Measurements from ENCODE around the gene ZNF525. TPM values are rescaled to one million over a fixed set of nuclear protein-coding genes. Genes with fewer than 3 reads are reported as not detected.

Gene ZNF525
- total and polyA plus RNA-seq, 9 of the 15 experiments (the other 6 are each of a cell fraction or from before 2014, with no cell fraction given), result 1.5 to 12.0 (median 6.7) TPM

DNA sequence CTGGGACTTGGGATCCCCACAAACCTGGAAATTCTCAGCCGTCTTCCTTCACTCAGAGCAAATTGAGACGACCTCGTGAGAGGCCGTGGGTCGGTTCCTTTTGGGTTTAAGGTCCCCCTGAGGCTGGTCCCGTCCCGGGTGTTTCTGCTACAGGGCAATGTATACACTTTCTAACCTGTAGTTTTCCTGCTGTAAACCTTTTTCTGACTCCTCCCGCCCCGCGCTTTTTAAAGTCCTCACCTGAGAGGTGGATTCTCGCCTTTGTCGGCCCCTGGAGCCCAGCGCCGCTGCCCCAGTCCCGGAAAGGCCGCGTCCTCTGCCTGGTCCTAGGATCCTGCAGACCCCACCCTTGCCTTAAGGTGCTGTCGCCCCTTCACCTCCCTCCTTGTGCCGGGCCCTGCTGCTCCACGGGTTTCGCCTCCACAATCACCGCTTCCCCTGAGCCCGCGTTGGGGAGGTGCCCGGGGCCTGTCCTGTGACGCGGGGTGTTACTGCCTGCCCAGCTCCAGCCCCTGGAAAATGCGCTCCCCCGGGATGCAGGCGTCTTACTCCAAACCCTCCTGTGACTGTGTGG, 66.7 kb downstream of the ZNF525 start:
- Histone ChIP-seq H3K27ac (ENCODE audit: extremely low read depth, low read depth, low read length) (peak overlapping the region; percentile 84), H3K27me3 (ENCODE audit: control insufficient read depth in 2 of 2, insufficient read depth in 2 of 2, low read length in 2 of 2) (no peaks in the 10 kb centered on the region), H3K79me2 (ENCODE audit: control insufficient read depth, insufficient read depth, low read length) (peaks cover 22% of the 10 kb centered on the region), H3K9me1 (ENCODE audit: control insufficient read depth, insufficient read depth, low read length) (no peaks in the 10 kb centered on the region), H3K9ac (ENCODE audit: insufficient read depth in 1 of 2, low read depth in 2 of 2, low read length in 2 of 2) (peak overlapping the region; percentile 97 to 99), H3K4me2 (ENCODE audit: insufficient read depth, low read length) (peak overlapping the region; percentile 89), H3K9me3 (replicated peaks; ENCODE audit: control insufficient read depth, insufficient read depth, low read depth, low read length) (no peaks in the 10 kb centered on the region), H2AFZ (ENCODE audit: low read depth, low read length) (peak overlapping the region; percentile 89), H3K36me3 (ENCODE audit: control insufficient read depth, insufficient read depth, low read length) (peaks cover 38% of the 10 kb centered on the region), H3K4me1 (replicated peaks in 1 of 2; ENCODE audit: control insufficient read depth in 2 of 2, insufficient read depth in 2 of 2, low read length in 2 of 2) (peaks cover 0 to 10% of the 10 kb centered on the region in 2 experiments; a peak in 2 of 5 replicates), H3K4me3 (peak overlapping the region; percentile 93), H4K20me1 (replicated peaks; ENCODE audit: control insufficient read depth, insufficient read depth, low read length) (no peaks in the 10 kb centered on the region)
- ATAC-seq (peak; percentile 68), DNase-seq (ENCODE audit: extremely low read depth in 1 of 4, low spot score in 3 of 4) (peak; percentile 21 to 40 (median 30)), FAIRE-seq (no peak)
- no TSS peak for BruUV-seq (replicated peaks)
- ChIA-PET CTCF (ENCODE audit: low intra/inter-chr PET ratio) (no interaction called here), POLR2A (interaction anchor here (0.7 kb wide), 1 partner anchor 1634 kb away, joined by 4 read pairs; no protein-coding TSS in a partner anchor)
- in situ Hi-C loops (cut with MboI) (no loop called here), intact Hi-C loops (cut with micrococcal nuclease) (no loop called here)
- WGBS (ENCODE audit: insufficient coverage, low coverage, missing lambda C conversion rate), result under 1% methylated on average over 30 of the region's 30 CpGs
- 0 out of 2 replicates have a peak, but pooled peaks have one; percentile 27 for TF ChIP-seq FOXK1 (CRISPR knock-in tag; IDR thresholded peaks at IDR 0.05; ENCODE audit: borderline replicate concordance)
- TF ChIP-seq, protein P1, sequence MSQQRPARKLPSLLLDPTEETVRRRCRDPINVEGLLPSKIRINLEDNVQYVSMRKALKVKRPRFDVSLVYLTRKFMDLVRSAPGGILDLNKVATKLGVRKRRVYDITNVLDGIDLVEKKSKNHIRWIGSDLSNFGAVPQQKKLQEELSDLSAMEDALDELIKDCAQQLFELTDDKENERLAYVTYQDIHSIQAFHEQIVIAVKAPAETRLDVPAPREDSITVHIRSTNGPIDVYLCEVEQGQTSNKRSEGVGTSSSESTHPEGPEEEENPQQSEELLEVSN (IDR thresholded peaks at IDR 0.05; ENCODE audit: borderline replicate concordance in 1 of 2, extremely low read depth in 1 of 2, insufficient read depth in 1 of 2, insufficient read length in 1 of 2, low read depth in 1 of 2, low read length in 1 of 2, poor library complexity in 1 of 2, severe bottlenecking in 1 of 2), result peak in 1 of 2 experiments; percentile 34
- TF ChIP-seq ZNF197 (CRISPR knock-in tag; IDR thresholded peaks at IDR 0.05; ENCODE audit: low read depth), result no peak
- TF ChIP-seq, protein P2, sequence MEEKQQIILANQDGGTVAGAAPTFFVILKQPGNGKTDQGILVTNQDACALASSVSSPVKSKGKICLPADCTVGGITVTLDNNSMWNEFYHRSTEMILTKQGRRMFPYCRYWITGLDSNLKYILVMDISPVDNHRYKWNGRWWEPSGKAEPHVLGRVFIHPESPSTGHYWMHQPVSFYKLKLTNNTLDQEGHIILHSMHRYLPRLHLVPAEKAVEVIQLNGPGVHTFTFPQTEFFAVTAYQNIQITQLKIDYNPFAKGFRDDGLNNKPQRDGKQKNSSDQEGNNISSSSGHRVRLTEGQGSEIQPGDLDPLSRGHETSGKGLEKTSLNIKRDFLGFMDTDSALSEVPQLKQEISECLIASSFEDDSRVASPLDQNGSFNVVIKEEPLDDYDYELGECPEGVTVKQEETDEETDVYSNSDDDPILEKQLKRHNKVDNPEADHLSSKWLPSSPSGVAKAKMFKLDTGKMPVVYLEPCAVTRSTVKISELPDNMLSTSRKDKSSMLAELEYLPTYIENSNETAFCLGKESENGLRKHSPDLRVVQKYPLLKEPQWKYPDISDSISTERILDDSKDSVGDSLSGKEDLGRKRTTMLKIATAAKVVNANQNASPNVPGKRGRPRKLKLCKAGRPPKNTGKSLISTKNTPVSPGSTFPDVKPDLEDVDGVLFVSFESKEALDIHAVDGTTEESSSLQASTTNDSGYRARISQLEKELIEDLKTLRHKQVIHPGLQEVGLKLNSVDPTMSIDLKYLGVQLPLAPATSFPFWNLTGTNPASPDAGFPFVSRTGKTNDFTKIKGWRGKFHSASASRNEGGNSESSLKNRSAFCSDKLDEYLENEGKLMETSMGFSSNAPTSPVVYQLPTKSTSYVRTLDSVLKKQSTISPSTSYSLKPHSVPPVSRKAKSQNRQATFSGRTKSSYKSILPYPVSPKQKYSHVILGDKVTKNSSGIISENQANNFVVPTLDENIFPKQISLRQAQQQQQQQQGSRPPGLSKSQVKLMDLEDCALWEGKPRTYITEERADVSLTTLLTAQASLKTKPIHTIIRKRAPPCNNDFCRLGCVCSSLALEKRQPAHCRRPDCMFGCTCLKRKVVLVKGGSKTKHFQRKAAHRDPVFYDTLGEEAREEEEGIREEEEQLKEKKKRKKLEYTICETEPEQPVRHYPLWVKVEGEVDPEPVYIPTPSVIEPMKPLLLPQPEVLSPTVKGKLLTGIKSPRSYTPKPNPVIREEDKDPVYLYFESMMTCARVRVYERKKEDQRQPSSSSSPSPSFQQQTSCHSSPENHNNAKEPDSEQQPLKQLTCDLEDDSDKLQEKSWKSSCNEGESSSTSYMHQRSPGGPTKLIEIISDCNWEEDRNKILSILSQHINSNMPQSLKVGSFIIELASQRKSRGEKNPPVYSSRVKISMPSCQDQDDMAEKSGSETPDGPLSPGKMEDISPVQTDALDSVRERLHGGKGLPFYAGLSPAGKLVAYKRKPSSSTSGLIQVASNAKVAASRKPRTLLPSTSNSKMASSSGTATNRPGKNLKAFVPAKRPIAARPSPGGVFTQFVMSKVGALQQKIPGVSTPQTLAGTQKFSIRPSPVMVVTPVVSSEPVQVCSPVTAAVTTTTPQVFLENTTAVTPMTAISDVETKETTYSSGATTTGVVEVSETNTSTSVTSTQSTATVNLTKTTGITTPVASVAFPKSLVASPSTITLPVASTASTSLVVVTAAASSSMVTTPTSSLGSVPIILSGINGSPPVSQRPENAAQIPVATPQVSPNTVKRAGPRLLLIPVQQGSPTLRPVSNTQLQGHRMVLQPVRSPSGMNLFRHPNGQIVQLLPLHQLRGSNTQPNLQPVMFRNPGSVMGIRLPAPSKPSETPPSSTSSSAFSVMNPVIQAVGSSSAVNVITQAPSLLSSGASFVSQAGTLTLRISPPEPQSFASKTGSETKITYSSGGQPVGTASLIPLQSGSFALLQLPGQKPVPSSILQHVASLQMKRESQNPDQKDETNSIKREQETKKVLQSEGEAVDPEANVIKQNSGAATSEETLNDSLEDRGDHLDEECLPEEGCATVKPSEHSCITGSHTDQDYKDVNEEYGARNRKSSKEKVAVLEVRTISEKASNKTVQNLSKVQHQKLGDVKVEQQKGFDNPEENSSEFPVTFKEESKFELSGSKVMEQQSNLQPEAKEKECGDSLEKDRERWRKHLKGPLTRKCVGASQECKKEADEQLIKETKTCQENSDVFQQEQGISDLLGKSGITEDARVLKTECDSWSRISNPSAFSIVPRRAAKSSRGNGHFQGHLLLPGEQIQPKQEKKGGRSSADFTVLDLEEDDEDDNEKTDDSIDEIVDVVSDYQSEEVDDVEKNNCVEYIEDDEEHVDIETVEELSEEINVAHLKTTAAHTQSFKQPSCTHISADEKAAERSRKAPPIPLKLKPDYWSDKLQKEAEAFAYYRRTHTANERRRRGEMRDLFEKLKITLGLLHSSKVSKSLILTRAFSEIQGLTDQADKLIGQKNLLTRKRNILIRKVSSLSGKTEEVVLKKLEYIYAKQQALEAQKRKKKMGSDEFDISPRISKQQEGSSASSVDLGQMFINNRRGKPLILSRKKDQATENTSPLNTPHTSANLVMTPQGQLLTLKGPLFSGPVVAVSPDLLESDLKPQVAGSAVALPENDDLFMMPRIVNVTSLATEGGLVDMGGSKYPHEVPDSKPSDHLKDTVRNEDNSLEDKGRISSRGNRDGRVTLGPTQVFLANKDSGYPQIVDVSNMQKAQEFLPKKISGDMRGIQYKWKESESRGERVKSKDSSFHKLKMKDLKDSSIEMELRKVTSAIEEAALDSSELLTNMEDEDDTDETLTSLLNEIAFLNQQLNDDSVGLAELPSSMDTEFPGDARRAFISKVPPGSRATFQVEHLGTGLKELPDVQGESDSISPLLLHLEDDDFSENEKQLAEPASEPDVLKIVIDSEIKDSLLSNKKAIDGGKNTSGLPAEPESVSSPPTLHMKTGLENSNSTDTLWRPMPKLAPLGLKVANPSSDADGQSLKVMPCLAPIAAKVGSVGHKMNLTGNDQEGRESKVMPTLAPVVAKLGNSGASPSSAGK (IDR thresholded peaks at IDR 0.05), result peak; percentile 40
- TF ChIP-seq EP400 (IDR thresholded peaks at IDR 0.05), result peak; percentile 78
- 0 out of 2 replicates have a peak, but pooled peaks have one; percentile 43 for TF ChIP-seq POLR2A (conservative IDR thresholded peaks at IDR 0.05)
- TF ChIP-seq RBFOX2 (IDR thresholded peaks at IDR 0.05; ENCODE audit: low read depth, low read length), result peak; percentile 66
- TF ChIP-seq NFYB (IDR thresholded peaks at IDR 0.05; ENCODE audit: extremely low read depth, insufficient read length), result no peak
- TF ChIP-seq POLR2H (tag; IDR thresholded peaks at IDR 0.05; ENCODE audit: low read depth), result no peak

All from K562 (cell line).